Measurements from ENCODE around the gene LRRC8E.

- TF ChIP-seq POLR2AphosphoS5 (IDR thresholded peaks at IDR 0.05; ENCODE audit: low read depth, low read length) (no peak), POLR2A (IDR thresholded peaks at IDR 0.05; ENCODE audit: low read depth, low read length) (no peak)
Measured at GRCh38 chr19:7921302-7921966, 33.1 kb downstream of the LRRC8E start.
